Measurements from ENCODE around the gene BRIP1. TPM values are rescaled to one million over a fixed set of nuclear protein-coding genes. Genes with fewer than 3 reads are reported as not detected.
"Not testable (repeated sequence)": the region's sequence is repeated elsewhere in the genome, so short reads cannot be mapped to it uniquely, and the experiment has no call there.

BRIP1 gene
- 4.3 and 9.3 TPM in 2 replicates for total RNA-seq

DNA sequence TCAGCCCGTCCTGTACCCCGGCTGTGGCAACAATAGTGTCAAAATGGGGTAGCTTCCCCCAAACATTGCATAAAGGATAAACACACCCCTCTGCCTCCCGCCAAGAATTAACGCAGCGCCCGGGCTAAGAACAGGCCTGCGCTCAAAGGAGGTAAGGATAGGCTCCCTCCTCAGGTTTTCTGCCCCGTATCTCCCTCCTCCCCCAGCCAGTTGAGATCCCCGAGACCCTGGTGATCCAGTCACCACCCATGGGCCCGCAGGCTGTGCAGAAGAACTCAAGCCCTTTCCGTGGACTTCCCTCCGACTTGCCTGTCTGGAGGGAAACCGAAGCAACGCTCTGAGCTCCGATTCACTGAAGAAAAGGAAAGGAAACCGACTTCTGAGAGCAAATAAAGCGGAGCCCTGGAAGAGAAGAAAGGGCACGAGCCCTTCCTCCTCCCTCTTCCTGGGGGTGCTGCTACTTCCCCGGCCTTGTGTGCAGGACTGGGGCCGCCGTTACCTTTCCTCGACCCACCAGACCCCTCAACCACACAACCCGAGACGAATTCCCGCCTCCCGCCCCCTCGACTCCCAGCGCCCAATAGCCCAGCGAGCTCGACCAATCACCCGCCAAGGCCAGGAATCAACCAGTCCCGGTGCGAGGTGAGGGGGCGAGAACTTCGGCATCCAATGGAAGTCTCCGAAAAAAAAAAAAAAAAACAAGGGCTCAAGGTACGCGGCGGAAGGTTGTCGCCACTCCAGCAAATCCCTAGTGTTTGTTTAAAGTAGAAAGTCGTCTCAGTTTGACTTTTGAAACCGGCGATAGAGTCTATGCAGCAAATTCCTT, at the start of gene BRIP1:
Gene BRIP1 (minus strand): TSS at position 554 of the 826 bp plus-strand sequence. CDS start 1,989 bp downstream, outside the sequence.
- peak; percentile 96 for DNase-seq

DNA sequence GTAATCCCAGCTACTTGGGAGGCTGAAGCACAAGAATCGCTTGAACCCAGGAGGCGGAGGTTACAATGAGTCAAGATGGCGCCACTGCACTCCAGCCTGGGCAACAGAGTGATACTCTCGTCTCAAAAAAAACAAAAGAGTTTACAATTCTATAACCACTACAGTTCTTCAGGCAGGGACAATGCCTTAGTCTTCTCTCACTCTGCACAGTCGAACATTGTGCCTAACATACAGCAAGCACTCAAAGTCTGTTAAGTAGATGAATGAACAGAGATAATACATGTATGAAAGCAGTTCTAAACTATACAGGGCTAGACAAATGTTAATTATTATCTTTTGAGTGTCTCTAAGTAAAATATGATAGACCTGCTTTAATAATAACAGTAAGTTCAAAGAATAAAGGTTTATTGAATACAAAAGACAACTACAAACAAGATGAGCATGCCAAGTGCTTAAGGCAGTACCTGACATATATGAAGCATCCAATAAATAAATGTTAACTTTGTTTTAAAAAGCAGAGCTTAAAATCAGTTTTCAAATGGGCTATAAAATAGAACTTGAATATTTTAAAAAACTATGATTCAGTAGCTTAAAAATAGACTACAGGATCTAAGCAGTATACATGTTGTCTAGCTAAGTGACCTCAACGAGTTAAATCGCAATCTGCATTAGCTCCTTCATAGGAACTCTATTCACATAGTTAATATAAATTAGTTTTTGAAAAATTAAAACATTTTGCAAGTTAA, 45.1 kb upstream of the BRIP1 start:
- no peak for DNase-seq

DNA sequence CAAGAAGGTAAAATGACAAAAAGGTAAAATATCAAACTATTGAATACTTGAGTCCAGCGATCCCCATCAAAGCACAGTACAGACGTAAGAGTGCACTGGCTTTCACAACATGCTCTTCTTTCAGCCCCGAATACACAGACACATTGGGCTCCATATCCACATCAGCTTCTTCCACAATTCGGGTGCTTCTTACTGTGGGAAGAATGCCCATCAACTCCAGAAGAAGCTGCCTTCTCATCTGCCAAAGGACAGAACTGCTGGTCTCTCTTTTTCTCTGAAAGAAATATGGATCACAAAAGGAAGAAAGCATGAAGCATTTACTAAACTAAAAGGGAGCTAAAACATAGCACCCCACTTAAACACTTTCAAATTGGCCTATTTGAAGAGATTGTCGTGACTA, 44.0 kb upstream of the BRIP1 start:
- DNase-seq = no peak

DNA sequence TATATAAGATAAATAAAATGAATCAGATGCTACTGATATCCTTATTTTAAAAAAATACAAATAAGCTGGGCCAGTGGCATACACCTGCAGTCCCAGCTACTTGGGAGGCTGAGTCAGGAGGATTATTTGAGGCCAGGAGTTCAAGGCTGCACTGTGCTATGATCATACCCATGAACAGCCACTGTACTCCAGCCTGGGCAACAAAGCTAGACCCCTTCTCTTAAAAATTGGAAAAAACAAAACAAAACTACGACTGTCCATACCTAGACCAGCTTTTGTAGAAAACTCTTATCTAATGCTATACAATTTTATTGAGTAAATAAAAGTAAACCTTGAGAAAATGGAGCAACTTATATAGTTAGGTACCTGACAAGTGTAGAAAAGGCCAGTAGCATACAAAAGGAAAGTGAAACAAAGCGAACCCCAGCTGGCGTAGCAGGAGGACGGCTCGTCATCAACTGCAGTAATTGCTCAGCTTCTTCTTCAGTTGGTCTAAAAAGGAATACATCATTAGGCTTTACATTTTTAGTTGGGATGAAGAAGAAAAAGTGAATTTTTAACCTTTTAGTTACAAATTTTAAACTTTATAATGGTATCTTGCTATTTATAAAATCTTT, 40.9 kb upstream of the BRIP1 start:
- no peak for DNase-seq

DNA sequence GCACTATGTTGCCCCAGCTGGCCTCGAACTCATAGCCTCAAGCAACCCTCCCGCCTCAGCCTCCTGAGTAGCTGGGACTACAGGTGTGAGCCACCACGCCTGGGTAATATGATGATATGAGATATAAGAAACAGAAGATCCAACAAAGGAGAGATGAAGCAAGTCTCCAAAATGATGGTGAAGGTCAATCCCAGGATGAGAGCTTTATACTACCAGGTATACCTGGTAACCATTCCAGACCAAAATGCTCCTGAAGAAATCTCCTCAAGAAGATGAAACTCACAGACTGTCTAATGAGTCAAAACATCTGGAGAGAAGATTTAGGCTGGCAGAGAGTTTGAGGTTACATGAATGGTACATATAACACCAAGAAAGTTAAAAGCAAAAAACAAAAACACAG, 39.9 kb upstream of the BRIP1 start:
- no peak for DNase-seq

DNA sequence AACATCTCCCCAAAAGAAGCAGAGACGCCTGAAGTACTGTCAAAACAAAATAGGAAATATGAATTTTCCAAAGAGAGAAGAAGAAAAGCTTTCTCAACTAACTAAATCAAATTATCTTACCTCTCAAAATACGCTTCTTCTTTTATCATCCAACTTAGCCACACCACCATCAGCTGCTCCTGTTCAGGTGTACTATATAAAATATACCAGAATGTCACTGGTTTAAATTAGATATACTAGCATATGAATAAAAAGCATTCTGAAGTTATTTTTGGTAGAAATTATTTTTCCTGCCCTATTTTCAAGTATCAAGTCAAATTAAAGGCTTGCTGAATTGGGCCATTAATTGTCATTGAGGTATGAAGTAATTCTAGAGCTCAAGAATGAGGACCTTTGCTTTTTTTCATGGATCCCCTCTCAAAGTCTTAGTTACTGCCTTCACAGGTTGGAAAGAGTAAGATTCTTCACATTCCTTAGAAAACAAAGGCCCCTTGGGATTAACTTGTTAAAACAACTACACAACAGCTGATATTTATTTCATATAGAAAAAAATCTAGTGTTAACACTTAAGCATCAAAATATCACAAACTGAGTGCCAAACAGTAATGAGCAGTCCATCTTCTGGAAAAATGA, 34.3 kb upstream of the BRIP1 start:
- no peak for DNase-seq

DNA sequence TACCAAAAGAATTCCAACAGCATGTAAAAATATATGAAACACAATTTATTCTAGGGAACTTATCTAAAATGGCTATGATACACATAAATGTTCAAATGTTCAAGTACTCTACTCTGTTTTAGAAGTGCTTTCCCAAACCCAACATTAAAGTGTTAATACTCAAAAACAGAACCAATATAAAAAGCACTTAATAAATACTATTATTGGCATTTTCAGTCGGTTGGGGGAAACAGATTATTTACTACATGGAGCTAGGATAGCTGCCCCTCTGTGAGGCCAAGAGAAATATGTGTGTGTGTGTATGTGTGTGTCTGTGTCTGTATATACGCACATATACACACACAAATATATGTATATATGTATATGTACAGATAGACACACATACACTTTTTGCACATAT, 32.1 kb upstream of the BRIP1 start:
- DNase-seq = no peak

DNA sequence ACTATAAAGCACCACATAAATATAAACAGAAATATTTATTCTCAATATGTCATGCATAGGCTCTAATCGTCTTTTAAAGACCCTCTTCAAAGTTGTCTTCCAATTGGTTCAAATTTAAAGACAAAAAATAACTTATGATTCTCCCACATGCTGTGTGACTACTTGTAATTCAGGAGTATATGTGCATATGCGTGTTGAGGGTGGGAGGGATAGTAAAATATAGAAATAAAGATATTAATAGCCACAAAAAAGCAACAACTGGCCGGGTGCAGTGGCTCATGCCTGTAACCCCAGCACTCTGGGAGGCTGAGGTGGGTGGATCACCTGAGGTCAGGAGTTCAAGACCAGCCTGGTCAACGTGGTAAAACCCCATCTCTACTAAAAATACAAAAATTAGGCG, 31.0 kb upstream of the BRIP1 start:
- not testable (repeated sequence) for DNase-seq

DNA sequence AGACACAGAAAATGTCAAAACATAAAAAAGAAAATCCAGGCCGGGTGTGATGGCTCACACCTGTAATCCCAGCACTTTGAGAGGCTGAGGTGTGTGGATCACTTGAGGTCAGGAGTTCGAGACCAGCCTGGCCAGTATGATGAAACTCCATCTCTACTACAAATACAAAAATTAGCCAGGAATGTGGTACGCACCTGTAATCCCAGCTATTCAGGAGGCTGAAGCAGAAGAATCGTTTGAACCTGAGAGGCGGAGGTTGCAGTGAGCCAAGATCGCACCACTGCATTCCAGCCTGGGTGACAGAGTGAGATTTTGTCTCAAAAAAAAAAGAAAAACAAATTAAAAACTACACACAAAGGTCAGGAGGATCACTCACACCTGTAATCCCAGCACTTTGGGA, 24.4 kb upstream of the BRIP1 start:
- not testable (repeated sequence) for DNase-seq

DNA sequence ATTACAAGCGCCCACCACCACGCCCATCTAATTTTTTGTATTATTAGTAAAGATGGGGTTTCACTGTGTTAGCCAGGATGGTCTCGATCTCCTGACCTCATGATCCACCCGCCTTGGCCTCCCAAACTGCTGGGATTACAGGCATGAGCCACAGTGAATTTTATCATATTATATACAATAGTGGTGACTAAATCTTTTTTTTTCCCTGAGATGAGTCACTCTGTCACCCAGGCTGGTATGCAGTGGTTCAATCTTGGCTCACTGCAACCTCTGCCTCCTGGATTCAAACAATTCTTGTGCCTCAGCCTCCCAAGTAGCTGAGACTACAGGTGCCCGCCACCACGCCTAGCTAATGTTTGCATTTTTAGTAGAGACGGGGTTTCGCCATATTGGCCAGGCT, 22.5 kb upstream of the BRIP1 start:
- DNase-seq = not testable (repeated sequence)

DNA sequence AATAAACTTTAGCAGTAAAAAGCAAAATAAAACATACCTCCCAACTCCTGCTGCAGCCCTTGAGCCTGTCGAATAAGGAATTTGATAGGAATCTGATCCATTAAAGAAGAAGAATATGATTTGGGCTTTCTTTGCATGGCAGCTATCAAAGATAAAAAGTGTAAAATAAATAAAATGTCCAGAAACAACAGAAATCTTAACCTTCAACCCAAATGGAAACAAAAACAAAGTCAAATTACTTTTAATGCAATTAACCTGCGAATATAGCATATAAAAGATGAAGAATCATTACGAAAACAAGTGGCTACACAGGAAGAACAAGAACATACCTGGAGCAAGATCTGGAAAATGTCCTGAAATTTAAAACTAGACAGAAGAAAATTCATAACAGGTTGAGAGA, 21.5 kb upstream of the BRIP1 start:
- DNase-seq = no peak

DNA sequence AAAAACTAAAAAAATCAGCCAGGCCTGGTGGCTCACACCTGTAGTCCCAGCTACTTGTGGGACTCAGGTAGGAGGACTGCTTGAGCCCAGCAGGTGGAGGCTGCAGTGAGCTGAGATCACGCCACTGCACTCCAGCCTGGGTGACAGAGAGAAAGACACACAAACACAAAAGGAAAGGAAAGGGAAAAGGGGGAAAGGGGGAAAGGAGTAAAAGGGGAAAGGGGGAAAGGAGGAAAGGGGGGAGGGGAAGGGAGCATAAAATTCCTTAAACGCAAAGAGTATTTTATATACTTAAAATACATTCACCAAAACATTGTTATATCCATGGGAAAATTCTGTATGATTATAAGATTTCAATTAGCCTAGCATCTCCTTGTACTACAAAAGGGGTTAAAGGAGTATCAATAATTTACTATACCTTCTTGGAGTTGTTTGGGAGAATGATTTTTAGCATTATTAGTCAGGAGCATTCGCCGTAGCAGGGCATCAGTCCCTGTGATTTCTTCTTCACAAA, 17.3 kb upstream of the BRIP1 start:
- no peak for DNase-seq

DNA sequence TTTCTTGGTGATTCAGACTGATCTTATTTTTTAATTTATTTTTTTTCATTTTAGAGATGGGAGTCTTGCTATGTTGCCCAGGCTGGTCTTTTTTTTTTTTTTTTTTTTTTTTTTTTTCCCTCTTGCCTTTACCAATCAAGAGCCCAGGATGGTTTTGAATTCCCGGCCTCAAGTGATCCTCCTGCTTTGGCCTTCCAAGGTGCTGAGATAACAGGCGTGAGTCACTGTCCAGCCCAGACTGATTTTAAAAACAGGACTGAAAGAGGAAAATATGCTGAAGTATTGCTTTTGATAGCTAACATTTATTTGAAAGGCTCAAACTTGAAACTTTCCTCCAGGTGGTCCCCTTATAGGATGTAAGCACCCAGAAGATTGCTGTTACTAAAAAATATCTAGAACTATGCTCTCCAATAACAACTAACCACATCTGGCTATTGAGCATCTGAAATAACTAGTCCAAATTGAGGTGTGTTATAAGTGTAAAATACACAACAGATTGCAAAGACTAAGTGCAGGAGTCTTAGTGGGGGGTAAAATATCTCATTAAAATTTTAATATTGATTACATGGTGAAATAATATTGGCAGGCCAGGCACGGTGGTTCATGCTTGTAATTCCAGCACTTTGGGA, 15.8 kb upstream of the BRIP1 start:
- no peak for DNase-seq

DNA sequence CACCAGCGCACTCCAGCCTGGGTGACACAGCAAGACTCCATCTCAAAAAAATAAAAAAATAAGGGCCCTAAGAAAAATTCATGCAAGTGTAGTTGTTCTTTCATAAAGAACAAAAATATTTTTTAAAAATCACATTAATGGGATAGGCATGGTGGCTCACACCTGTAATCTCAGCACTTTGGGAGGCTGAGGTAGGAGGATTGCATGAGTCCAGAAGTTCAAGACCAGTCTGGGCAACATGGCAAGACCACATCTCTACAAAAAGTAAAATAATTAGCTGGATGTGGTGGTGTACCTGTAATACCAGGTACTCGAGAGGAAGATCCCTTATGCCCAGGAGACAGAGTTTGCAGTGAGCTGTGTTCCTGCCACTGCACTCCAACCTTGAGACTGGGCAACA, 15.2 kb upstream of the BRIP1 start:
- no peak for DNase-seq

DNA sequence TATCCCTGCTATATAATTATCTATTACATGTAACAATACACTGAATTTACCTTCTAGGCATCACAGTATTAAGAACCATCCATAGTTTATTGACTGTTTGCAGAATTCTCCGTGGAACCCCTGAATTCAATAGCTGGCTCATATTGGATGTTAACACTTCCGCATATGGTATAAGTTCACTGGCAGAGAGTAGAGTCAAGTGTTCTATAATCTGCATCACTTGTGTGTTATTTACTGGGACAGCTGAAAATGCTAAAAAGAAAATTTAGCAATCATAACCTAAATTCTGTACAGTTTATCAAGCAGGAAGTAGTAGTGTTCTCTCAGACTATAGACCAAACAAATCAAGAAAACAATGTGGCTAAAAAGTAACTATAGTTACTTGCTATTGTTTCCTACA, 14.5 kb upstream of the BRIP1 start:
- DNase-seq = no peak

DNA sequence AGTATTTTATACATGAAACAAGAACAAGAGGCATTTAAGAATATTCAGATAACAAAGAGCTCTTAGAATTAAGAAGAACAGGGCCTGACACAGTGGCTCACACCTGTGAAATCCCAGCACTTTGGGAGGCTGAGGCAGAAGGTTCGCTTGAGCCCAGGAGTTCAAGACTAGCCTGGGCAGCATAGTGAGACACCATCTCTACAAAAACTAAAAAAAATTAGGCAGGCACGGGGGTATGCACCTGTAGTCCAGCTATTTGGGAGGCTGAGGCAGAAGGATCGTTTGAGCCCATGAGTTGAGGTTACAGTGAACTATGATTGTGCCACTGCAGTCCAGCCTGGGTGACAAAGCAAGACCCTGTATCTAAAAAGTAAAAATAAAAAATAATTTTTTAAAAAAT, 12.5 kb upstream of the BRIP1 start:
- DNase-seq = no peak

DNA sequence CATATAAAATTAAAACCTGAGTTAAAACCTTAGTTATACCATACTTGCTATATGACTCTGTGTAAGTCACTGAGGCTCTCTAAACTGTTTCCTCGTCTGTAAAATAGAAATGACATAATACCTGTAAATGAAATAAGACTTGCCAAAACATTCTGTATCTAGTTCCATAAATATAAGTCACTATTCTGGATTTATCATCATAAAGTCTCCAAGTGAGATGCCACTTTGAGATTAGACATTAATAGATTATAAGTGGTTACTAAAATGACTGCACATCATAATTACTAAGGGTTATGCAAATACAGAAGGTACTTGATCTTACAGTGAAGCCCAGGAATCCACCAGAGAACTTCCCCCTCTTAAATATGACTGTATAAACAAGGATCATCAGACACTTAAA, 12.0 kb upstream of the BRIP1 start:
- DNase-seq = no peak

DNA sequence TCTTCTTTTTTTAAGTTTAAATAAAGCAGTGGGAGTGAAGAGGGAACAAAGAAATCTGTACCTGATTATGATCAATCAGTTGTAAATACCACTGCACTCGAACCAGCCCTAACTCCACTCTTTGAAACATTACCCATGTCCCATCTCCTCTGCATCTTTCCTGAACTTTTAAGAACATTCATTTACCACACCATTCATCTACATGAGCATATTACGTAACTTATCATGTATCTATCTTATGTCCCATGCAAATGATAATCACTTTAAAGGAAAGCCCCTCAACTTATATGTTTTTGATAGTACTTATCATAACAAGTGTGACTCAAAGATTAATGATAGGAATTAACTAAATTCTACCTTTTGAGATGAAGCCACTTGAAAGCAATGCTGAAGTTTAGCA, 10.7 kb upstream of the BRIP1 start:
- DNase-seq = no peak

DNA sequence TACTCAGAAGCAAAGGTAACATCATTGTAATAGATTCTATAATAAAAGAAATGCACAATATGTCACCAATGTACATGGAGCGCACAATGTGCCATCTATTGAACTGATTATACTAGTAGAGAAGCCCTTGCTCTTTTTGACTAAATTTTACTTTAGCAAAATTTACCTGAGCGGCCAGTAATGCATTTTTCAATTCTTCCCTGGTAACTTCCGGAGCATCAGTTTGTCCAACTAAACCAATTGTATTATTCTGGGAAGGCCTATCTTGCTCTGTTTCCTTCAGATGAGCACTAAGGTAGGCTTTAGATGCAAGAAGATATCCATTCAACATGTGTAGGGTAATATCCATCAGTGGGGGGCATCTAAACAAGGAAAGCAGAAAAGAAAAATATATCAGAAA, 8.8 kb upstream of the BRIP1 start:
- no peak for DNase-seq

DNA sequence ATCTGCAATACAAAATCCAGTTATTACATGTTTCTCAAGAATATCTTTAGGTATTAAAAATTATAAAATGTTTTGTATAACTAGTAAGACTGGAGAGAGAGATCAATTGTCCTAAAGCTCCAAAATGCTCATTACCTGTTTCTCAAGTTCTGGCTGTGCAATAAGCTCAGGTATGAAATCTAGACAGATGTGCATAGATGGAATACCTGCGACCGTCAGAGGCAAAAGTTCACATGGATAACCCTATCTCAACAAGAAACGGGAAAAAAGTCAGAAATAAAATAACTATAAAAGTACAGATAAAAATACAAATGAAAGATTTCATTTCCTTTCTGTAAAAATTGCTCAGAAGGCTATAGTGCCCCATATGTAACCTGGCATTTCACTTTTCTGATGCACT, 5.8 kb upstream of the BRIP1 start:
- no peak for DNase-seq

DNA sequence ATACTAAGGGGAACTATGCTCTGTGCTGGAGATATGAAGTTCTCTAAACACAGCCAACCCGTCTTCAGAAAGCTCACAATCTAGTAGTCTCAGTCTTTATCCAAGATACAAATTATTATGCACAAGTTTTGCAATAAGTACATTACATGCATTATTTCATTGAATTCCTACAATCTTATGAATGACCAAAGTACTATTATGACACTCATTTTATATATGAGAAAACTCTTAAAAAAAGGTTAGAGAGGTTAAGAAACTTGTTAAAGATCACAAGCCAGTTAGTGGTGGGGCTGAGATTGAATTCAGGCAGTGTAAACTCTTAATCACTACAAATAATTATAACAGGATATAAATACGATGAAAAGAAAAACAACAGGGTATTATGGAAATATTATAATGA, 4.7 kb upstream of the BRIP1 start:
- no peak for DNase-seq

DNA sequence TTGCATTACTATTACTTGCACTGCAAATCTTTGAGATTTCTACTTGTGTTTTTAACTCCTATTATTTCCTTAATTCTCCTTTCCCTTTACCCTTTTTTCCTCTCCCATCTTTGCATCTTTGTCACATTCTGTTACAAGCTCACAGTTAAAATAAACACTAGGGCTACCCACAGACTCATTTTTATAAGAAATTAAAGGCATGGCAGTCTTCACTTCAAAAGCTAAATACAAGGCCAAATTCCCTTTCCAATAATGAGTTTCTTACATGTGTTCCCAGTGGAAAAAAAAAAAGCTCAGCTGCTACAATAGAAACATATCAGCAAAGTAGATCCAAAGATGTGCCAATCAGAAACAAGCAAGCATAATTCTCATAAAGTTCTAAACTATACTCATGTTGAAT, 3.7 kb upstream of the BRIP1 start:
- DNase-seq = no peak

DNA sequence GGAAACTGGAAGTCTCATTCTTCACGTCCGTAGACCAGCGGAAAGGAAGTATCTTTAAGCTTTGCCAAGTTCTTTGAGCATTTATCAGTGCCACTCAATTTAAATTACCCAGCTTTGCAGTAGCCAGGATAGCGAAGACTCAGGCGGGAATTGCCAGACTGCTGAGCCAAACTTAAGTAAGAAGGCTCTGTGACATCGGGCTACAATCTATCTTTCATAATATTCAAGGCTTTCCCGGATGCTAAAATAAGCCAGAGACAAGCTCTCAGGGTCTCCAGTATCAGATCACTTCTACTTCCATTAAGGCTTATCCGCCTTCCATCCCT, 436 bp upstream of the BRIP1 start:
- no peak for DNase-seq

All from dermis blood vessel endothelial cell (primary cell).